Astrocyte (in vitro differentiated cells and primary cell): ENCODE data around the gene CTSL. TPM values are rescaled to one million over a fixed set of nuclear protein-coding genes. Genes with fewer than 3 reads are reported as not detected.
A peak's percentile ranks its signal among the peaks of the same experiment; 100 is the strongest.

Experiments used
- DNase-seq: peaks from one replicate; pipeline ENCODE4 v3.0.0-alpha.2; 2010; ENCODE audit warnings: low read depth
- FAIRE-seq: peaks from 2 replicates; lab custom pipeline; 2011; peaks lifted over from hg19 to GRCh38; lab: Jason Lieb, UNC
- H2AFZ ChIP-seq: 2 replicates; pipeline ENCODE4 v1.6.0; 2012; ENCODE audit warnings: low read depth, low read length, inconsistent platforms
- H3K27ac ChIP-seq: 2 replicates; pipeline ENCODE4 v1.5.1; 2011; ENCODE audit warnings: low read depth, low read length, inconsistent platforms
- H3K27me3 ChIP-seq: 2 replicates; pipeline ENCODE4 v1.6.0; 2011; ENCODE audit warnings: low read length, inconsistent platforms; ENCODE audit not compliant: insufficient read depth
- H3K36me3 ChIP-seq: 2 replicates; pipeline ENCODE4 v1.5.1; 2011; ENCODE audit warnings: low read length, inconsistent platforms; ENCODE audit not compliant: insufficient read depth
- H3K4me1 ChIP-seq: 2 replicates; pipeline ENCODE4 v1.5.1; 2011; ENCODE audit warnings: low read length, inconsistent platforms; ENCODE audit not compliant: insufficient read depth
- H3K4me2 ChIP-seq: 2 replicates; pipeline ENCODE4 v1.6.0; 2012; ENCODE audit warnings: low read length, inconsistent platforms
- H3K4me3 ChIP-seq: 2 replicates; pipeline ENCODE4 v1.5.1; 2011; ENCODE audit warnings: low read depth, mild to moderate bottlenecking, low read length, inconsistent platforms; ENCODE audit not compliant: insufficient read depth
- H3K79me2 ChIP-seq: 2 replicates; pipeline ENCODE4 v1.6.0; 2012; ENCODE audit warnings: mild to moderate bottlenecking, low read length, inconsistent platforms; ENCODE audit not compliant: insufficient read depth
- H3K9ac ChIP-seq: 2 replicates; pipeline ENCODE4 v1.6.0; 2012; ENCODE audit warnings: mild to moderate bottlenecking, low read length, inconsistent platforms
- H3K9me3 ChIP-seq: 2 replicates; pipeline ENCODE4 v1.5.1; 2012; ENCODE audit warnings: low read depth, mild to moderate bottlenecking, low read length, inconsistent platforms; ENCODE audit not compliant: insufficient read depth
- H4K20me1 ChIP-seq: 2 replicates; pipeline ENCODE4 v1.6.0; 2012; ENCODE audit warnings: low read length, inconsistent platforms; ENCODE audit not compliant: insufficient read depth
- H3K27ac Mint-ChIP-seq: one replicate; pipeline ENCODE4 v1.8.0; 2021; ENCODE audit warnings: mild to moderate bottlenecking, mixed read lengths; ENCODE audit not compliant: unreplicated experiment
- H3K27me3 Mint-ChIP-seq: one replicate; pipeline ENCODE4 v1.8.0; 2021; ENCODE audit warnings: low read depth, mixed read lengths; ENCODE audit not compliant: unreplicated experiment
- H3K36me3 Mint-ChIP-seq: one replicate; pipeline ENCODE4 v1.8.0; 2021; ENCODE audit warnings: low read depth, mixed read lengths; ENCODE audit not compliant: unreplicated experiment
- H3K4me1 Mint-ChIP-seq: one replicate; pipeline ENCODE4 v1.8.0; 2021; ENCODE audit warnings: low read depth, mixed read lengths; ENCODE audit not compliant: unreplicated experiment
- H3K4me3 Mint-ChIP-seq: one replicate; pipeline ENCODE4 v1.8.0; 2021; ENCODE audit warnings: mild to moderate bottlenecking, moderate library complexity, mixed read lengths; ENCODE audit not compliant: unreplicated experiment
- H3K9me3 Mint-ChIP-seq: one replicate; pipeline ENCODE4 v1.8.0; 2021; ENCODE audit warnings: mild to moderate bottlenecking, mixed read lengths; ENCODE audit not compliant: unreplicated experiment
- CTCF ChIP-seq: IDR thresholded peaks from 2 replicates; pipeline ENCODE4 v1.5.1; 2011; ENCODE audit warnings: low read depth, mild to moderate bottlenecking, inconsistent platforms, low read length, moderate library complexity; ENCODE audit not compliant: insufficient read depth
- EZH2 ChIP-seq: IDR thresholded peaks from 2 replicates; pipeline ENCODE4 v1.6.1; 2012; ENCODE audit warnings: mild to moderate bottlenecking, low read length, inconsistent platforms; ENCODE audit not compliant: insufficient read depth
- total RNA-seq: library from RNA; stranded (reverse); gene quantifications from 2 replicates; pipeline ENCODE4 v1.2.1, GENCODE V29; 2021

Gene CTSL
- total RNA-seq, 1 donor from 2014 or later, result 94.9 TPM

GRCh38 chr9:87713278-87713987 is 12.5 kb upstream of the CTSL start:
- no peaks in the 10 kb centered on the region for H3K9me3 ChIP-seq
- Mint-ChIP-seq H3K9me3 (no peaks in the 10 kb centered on the region), H3K4me1 (peaks cover 22% of the 10 kb centered on the region), H3K4me3 (peak overlapping the region; percentile 70), H3K36me3 (no peaks in the 10 kb centered on the region), H3K27ac (peak overlapping the region; percentile 83), H3K27me3 (peaks cover 7% of the 10 kb centered on the region)
- DNase-seq, result peak; percentile 98
- peak overlapping the region; percentile 76 for H3K4me2 ChIP-seq
- H2AFZ ChIP-seq, result peak overlapping the region; percentile 67
- H3K27ac ChIP-seq, result peak overlapping the region; percentile 92
- H3K4me1 ChIP-seq, result peaks cover 35% of the 10 kb centered on the region
- no peaks in the 10 kb centered on the region for H3K79me2 ChIP-seq
- H3K4me3 ChIP-seq, result peak overlapping the region; percentile 39
- peak; percentile 96 for FAIRE-seq
- H3K9ac ChIP-seq, result peak overlapping the region; percentile 76
- H3K36me3 ChIP-seq, result no peaks in the 10 kb centered on the region
- no peak for TF ChIP-seq EZH2
- TF ChIP-seq CTCF, result no peak
- no peaks in the 10 kb centered on the region for H3K27me3 ChIP-seq
- H4K20me1 ChIP-seq, result no peaks in the 10 kb centered on the region

- no peak for TF ChIP-seq EZH2
- TF ChIP-seq CTCF, result no peak
- H4K20me1 ChIP-seq, result no peaks in the 10 kb centered on the region
- H3K4me3 ChIP-seq, result peak overlapping the region; percentile 39
- Mint-ChIP-seq H3K4me3 (no peak overlapping the region), H3K27ac (peak overlapping the region; percentile 83), H3K4me1 (peaks cover 22% of the 10 kb centered on the region), H3K27me3 (peaks cover 8% of the 10 kb centered on the region), H3K9me3 (no peaks in the 10 kb centered on the region), H3K36me3 (no peaks in the 10 kb centered on the region)
- H3K9ac ChIP-seq, result peak overlapping the region; percentile 76
- H3K27ac ChIP-seq, result peak overlapping the region; percentile 92
- DNase-seq, result no peak
- peaks cover 35% of the 10 kb centered on the region for H3K4me1 ChIP-seq
- H3K9me3 ChIP-seq, result no peaks in the 10 kb centered on the region
- no peaks in the 10 kb centered on the region for H3K36me3 ChIP-seq
- no peaks in the 10 kb centered on the region for H3K27me3 ChIP-seq
- no peaks in the 10 kb centered on the region for H3K79me2 ChIP-seq
- no peak for FAIRE-seq
- H2AFZ ChIP-seq, result no peak overlapping the region
- peak overlapping the region; percentile 76 for H3K4me2 ChIP-seq
Measured at GRCh38 chr9:87713988-87714330, 12.0 kb upstream of the CTSL start.

- Histone ChIP-seq H3K4me1 (peaks cover 35% of the 10 kb centered on the region), H3K4me2 (peak overlapping the region; percentile 76), H3K79me2 (no peaks in the 10 kb centered on the region), H3K36me3 (no peaks in the 10 kb centered on the region), H3K27ac (peak overlapping the region; percentile 0), H3K27me3 (no peaks in the 10 kb centered on the region), H3K9ac (no peak overlapping the region), H4K20me1 (no peaks in the 10 kb centered on the region), H3K4me3 (no peak overlapping the region), H2AFZ (no peak overlapping the region), H3K9me3 (no peaks in the 10 kb centered on the region)
- TF ChIP-seq CTCF (no peak), EZH2 (no peak)
- Mint-ChIP-seq H3K4me1 (peaks cover 19% of the 10 kb centered on the region), H3K36me3 (no peaks in the 10 kb centered on the region), H3K27me3 (peaks cover 11% of the 10 kb centered on the region), H3K9me3 (no peaks in the 10 kb centered on the region), H3K4me3 (no peak overlapping the region), H3K27ac (peak overlapping the region; percentile 79)
- no peak for FAIRE-seq
- peak; percentile 75 for DNase-seq
Measured at GRCh38 chr9:87714819-87715218, 11.1 kb upstream of the CTSL start.
